GM23248 (cell line): ENCODE measurements around the gene TMEM53.

ENCODE experiments used
- EZH2 ChIP-seq: fragments of 200-600 bp; sonication (generic); IDR thresholded peaks from 2 replicates; pipeline ENCODE4 v1.6.1; 2018; ENCODE audit warnings: antibody characterized with exemption, mild to moderate bottlenecking; ENCODE audit not compliant: insufficient read depth, poor library complexity, severe bottlenecking
- EZH2phosphoT487 ChIP-seq: fragments of 200-600 bp; sonication (generic); IDR thresholded peaks from 2 replicates; pipeline ENCODE4 v1.6.1; 2018; ENCODE audit warnings: antibody characterized with exemption, moderate library complexity, mild to moderate bottlenecking, low read depth; ENCODE audit not compliant: insufficient read depth

DNA sequence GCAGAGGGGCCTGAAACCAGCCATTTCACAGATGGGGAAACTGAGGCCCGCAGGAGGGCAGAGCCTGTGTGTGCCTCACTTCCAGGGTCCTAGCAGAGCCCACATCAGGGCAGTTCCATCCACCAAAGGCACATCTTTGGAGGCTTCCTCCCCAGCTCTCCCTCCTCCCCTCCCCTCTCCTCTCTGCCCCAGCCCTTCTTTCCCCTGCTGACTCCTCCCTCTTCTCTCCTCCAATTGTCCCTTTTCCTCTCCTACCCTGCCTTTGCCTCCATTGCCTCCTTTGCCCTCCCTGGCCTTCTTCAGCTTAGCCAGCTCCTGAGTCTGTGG lies 56.6 kb downstream of the TMEM53 start:
- TF ChIP-seq EZH2phosphoT487 (no peak), EZH2 (no peak)
